DOHH2 (cell line): ENCODE measurements around the gene PIAS1.

Experiments
- H3F3A ChIP-seq: fragments of 200-600 bp; sonication (generic), shearing (Covaris generic); 2 replicates; pipeline ENCODE4 v1.6.0; 2016; ENCODE audit warnings: antibody characterized with exemption, mild to moderate bottlenecking; ENCODE audit not compliant: control insufficient read depth, insufficient read depth
- H3K27ac ChIP-seq: fragments of 200-600 bp; sonication (generic); 2 replicates; pipeline ENCODE4 v1.5.1; 2014; ENCODE audit warnings: low read depth, mild to moderate bottlenecking, low read length, moderate library complexity
- H3K27me3 ChIP-seq: fragments of 200-600 bp; sonication (generic); 2 replicates; pipeline ENCODE4 v1.6.1; 2014; ENCODE audit warnings: mild to moderate bottlenecking, low read length, mixed read lengths; ENCODE audit not compliant: control insufficient read depth
- H3K36me3 ChIP-seq: fragments of 200-600 bp; sonication (generic); 2 replicates; pipeline ENCODE4 v1.6.1; 2014; ENCODE audit warnings: mild to moderate bottlenecking, low read length, moderate library complexity, mixed read lengths; ENCODE audit not compliant: control insufficient read depth
- H3K4me1 ChIP-seq: fragments of 200-600 bp; sonication (generic); 2 replicates; pipeline ENCODE4 v1.6.1; 2014; ENCODE audit warnings: mild to moderate bottlenecking, low read length, mixed read lengths; ENCODE audit not compliant: control insufficient read depth
- H3K4me2 ChIP-seq: fragments of 200-600 bp; sonication (generic); 2 replicates; pipeline ENCODE4 v1.6.0; 2014; ENCODE audit warnings: mild to moderate bottlenecking, low read length, moderate library complexity
- H3K4me3 ChIP-seq: fragments of 200-600 bp; sonication (generic); 2 replicates; pipeline ENCODE4 v1.5.1; 2014; ENCODE audit warnings: mild to moderate bottlenecking, low read length, mixed read lengths
- H3K79me2 ChIP-seq: fragments of 200-600 bp; sonication (generic); 2 replicates; pipeline ENCODE4 v1.6.1; 2014; ENCODE audit warnings: mild to moderate bottlenecking, low read length, mixed read lengths; ENCODE audit not compliant: control insufficient read depth
- H3K9me2 ChIP-seq: fragments of 200-600 bp; sonication (generic); replicated peaks from 2 replicates; pipeline ENCODE4 v1.6.1; 2014; ENCODE audit warnings: mild to moderate bottlenecking, low read length, mixed read lengths; ENCODE audit not compliant: control insufficient read depth
- H3K9me3 ChIP-seq: fragments of 200-600 bp; sonication (generic); 2 replicates; pipeline ENCODE4 v1.6.1; 2014; ENCODE audit warnings: antibody characterized with exemption, low read length, mixed read lengths; ENCODE audit not compliant: control insufficient read depth, insufficient read depth
- H4K20me1 ChIP-seq: fragments of 200-600 bp; sonication (generic); 2 replicates; pipeline ENCODE4 v1.6.0; 2014; ENCODE audit warnings: low read depth, mild to moderate bottlenecking, antibody characterized with exemption, low read length, moderate library complexity; ENCODE audit not compliant: control insufficient read depth, insufficient read depth
- EZH2phosphoT487 ChIP-seq: fragments of 200-600 bp; sonication (generic); IDR thresholded peaks from 2 replicates; pipeline ENCODE4 v1.6.1; 2017; ENCODE audit warnings: borderline replicate concordance, mild to moderate bottlenecking, antibody characterized with exemption, low read length, moderate library complexity, mixed read lengths
- TF ChIP-seq, protein P1 (sequence below): fragments of 200-600 bp; sonication (generic); IDR thresholded peaks from one replicate; pipeline ENCODE4 v1.5.1; 2014; ENCODE audit warnings: antibody characterized with exemption, mild to moderate bottlenecking, low read depth, low read length; ENCODE audit not compliant: poor library complexity, severe bottlenecking

The PIAS1 gene

DNA sequence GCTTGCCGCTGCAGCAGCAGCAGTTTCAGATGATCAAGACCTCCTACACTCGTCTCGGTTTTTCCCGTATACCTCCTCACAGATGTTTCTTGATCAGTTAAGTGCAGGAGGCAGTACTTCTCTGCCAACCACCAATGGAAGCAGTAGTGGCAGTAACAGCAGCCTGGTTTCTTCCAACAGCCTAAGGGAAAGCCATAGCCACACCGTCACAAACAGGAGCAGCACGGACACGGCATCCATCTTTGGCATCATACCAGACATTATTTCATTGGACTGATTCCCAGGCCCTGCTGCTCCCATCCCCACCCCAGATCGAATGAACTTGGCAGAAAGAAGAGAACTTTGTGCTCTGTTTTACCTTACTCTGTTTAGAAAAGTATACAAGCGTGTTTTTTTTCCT lies 133.4 kb downstream of the PIAS1 start:
- H3K4me3 ChIP-seq, result no peak overlapping the region
- H3K9me2 ChIP-seq, result no peaks in the 10 kb centered on the region
- H3K9me3 ChIP-seq, result no peaks in the 10 kb centered on the region
- H3K4me2 ChIP-seq, result no peak overlapping the region
- H4K20me1 ChIP-seq, result no peaks in the 10 kb centered on the region; the same call in 1 of the 2 replicates
- H3K27me3 ChIP-seq, result no peaks in the 10 kb centered on the region
- H3F3A ChIP-seq, result peaks cover 5% of the 10 kb centered on the region; the same call in 1 of the 2 replicates
- H3K79me2 ChIP-seq, result no peaks in the 10 kb centered on the region
- peaks cover 92% of the 10 kb centered on the region for H3K36me3 ChIP-seq
- no peak overlapping the region for H3K27ac ChIP-seq
- peaks cover 19% of the 10 kb centered on the region for H3K4me1 ChIP-seq
- no peak for TF ChIP-seq EZH2phosphoT487
- TF ChIP-seq, protein P1, sequence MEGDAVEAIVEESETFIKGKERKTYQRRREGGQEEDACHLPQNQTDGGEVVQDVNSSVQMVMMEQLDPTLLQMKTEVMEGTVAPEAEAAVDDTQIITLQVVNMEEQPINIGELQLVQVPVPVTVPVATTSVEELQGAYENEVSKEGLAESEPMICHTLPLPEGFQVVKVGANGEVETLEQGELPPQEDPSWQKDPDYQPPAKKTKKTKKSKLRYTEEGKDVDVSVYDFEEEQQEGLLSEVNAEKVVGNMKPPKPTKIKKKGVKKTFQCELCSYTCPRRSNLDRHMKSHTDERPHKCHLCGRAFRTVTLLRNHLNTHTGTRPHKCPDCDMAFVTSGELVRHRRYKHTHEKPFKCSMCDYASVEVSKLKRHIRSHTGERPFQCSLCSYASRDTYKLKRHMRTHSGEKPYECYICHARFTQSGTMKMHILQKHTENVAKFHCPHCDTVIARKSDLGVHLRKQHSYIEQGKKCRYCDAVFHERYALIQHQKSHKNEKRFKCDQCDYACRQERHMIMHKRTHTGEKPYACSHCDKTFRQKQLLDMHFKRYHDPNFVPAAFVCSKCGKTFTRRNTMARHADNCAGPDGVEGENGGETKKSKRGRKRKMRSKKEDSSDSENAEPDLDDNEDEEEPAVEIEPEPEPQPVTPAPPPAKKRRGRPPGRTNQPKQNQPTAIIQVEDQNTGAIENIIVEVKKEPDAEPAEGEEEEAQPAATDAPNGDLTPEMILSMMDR, result no peak

DNA sequence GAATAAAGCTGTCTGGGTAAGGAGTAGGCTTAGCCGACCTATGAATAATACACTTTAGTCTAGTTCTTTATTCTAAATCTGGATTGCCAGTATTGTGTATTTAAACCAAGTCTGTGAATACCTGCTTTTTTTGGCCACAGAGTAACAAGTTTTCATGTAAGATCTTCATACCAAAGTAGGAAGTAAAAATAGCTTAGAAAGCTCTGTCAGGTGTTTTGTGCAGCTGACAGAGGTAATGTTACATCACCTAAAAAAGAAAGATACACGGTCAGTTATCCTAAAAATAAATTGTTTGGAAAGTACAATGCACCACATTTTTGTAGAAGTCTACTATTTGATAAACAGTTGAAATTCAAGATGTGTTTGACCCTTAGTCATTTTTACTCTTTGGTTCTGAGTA lies 134.5 kb downstream of the PIAS1 start:
- peaks cover 19% of the 10 kb centered on the region for H3K4me1 ChIP-seq

DNA sequence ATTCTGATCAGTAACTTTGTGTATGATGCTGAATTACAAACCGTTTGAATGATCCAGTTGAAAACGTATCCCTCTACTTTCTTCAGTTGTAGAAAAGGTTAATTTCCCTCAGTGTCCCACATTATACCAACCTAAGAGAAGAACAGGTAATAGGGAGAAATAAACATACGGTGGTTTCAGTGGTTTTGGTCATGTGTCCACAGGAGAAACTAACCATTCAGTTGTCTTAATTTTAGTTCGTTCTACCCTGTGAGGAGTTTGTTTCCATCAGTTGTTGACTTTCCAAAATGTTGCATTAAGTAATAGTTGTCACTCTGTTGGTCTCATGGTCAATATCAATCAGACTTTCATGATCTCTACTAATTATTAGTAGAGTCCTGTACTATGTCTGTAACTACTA lies 135.9 kb downstream of the PIAS1 start:
- Histone ChIP-seq H3K4me3 (no peak overlapping the region), H3K27ac (no peak overlapping the region), H3K4me2 (no peak overlapping the region), H3K27me3 (no peaks in the 10 kb centered on the region), H3K9me3 (no peaks in the 10 kb centered on the region), H3K36me3 (peaks cover 83% of the 10 kb centered on the region), H3K79me2 (no peaks in the 10 kb centered on the region), H3K9me2 (no peaks in the 10 kb centered on the region), H4K20me1 (no peaks in the 10 kb centered on the region; the same call in 1 of the 2 replicates), H3F3A (peaks cover 5% of the 10 kb centered on the region; the same call in 1 of the 2 replicates), H3K4me1 (peaks cover 19% of the 10 kb centered on the region)
- TF ChIP-seq, protein P1, result no peak
- TF ChIP-seq EZH2phosphoT487, result no peak

More for the DNA sequence above, 134.5 kb downstream of the PIAS1 start:
- H3K4me3 ChIP-seq, result no peak overlapping the region
- peak overlapping the region; percentile 29 for H3K27ac ChIP-seq
- no peaks in the 10 kb centered on the region for H3K9me2 ChIP-seq
- peak overlapping the region; percentile 24 for H3K4me2 ChIP-seq
- no peaks in the 10 kb centered on the region for H3K9me3 ChIP-seq
- H3K36me3 ChIP-seq, result peaks cover 92% of the 10 kb centered on the region
- peaks cover 5% of the 10 kb centered on the region; the same call in 1 of the 2 replicates for H3F3A ChIP-seq
- H3K79me2 ChIP-seq, result no peaks in the 10 kb centered on the region
- TF ChIP-seq, protein P1, result no peak
- TF ChIP-seq EZH2phosphoT487, result no peak
- no peaks in the 10 kb centered on the region; the same call in 1 of the 2 replicates for H4K20me1 ChIP-seq
- no peaks in the 10 kb centered on the region for H3K27me3 ChIP-seq
